GM12865 (cell line): ENCODE measurements around the gene PRDM16.

Source experiments
- DNase-seq: peaks from one replicate; pipeline ENCODE4 v3.0.0; 2010; ENCODE audit warnings: low read depth
- H3K4me3 ChIP-seq: 2 replicates; pipeline ENCODE4 v1.5.1; 2011; ENCODE audit warnings: mild to moderate bottlenecking, low read depth, low read length, control low read depth
- CTCF ChIP-seq: IDR thresholded peaks from 2 replicates; pipeline ENCODE4 v1.5.1; 2011; ENCODE audit warnings: low read length, control low read depth, low read depth, inconsistent platforms; ENCODE audit not compliant: insufficient read depth; ENCODE audit errors: missing control alignments

Gene PRDM16

GRCh38 chr1:3405974-3406867, 337.2 kb downstream of the PRDM16 start:
- no peak for TF ChIP-seq CTCF
- no peak for DNase-seq
- no peak overlapping the region for H3K4me3 ChIP-seq

GRCh38 chr1:3407021-3407420, 338.0 kb downstream of the PRDM16 start:
- TF ChIP-seq CTCF: no peak
- DNase-seq: no peak
- H3K4me3 ChIP-seq: no peak overlapping the region

- no peak for DNase-seq
- no peak for TF ChIP-seq CTCF
- no peak overlapping the region for H3K4me3 ChIP-seq
Observed at GRCh38 chr1:3408751-3409266, 339.8 kb downstream of the PRDM16 start.

- no peak overlapping the region for H3K4me3 ChIP-seq
- no peak for TF ChIP-seq CTCF
- DNase-seq: no peak
Observed at GRCh38 chr1:3409366-3410141, 340.6 kb downstream of the PRDM16 start.

- TF ChIP-seq CTCF: no peak
- no peak for DNase-seq
Observed at GRCh38 chr1:3410142-3410925, 341.3 kb downstream of the PRDM16 start.

GRCh38 chr1:3411806-3412205, 342.8 kb downstream of the PRDM16 start:
- H3K4me3 ChIP-seq: no peak overlapping the region
- no peak for DNase-seq
- TF ChIP-seq CTCF: no peak

More at GRCh38 chr1:3410142-3410925, 341.3 kb downstream of the PRDM16 start:
- no peak overlapping the region for H3K4me3 ChIP-seq
